ENCODE measurements around the gene SHC3.

DNA sequence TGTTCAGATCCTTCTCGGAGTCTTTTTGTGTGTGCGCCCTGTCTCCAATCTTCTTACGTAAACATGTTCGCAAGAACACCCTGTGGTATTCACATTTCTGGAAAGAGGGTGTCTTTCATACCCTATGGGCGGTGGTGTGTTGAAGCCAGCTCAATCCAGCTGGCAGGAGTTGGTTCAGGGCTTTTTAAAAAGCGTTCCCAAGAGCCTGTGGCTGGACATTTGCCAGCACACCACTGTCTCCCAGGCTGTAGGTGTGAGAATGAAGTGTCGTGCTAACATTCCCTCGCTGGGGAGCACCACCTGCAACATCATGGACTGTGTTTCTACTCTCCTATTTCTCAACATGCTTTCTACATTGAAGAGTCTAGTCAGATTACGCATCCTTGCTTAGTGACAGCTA is 135.6 kb downstream of the SHC3 start:
- TF ChIP-seq, protein P1, sequence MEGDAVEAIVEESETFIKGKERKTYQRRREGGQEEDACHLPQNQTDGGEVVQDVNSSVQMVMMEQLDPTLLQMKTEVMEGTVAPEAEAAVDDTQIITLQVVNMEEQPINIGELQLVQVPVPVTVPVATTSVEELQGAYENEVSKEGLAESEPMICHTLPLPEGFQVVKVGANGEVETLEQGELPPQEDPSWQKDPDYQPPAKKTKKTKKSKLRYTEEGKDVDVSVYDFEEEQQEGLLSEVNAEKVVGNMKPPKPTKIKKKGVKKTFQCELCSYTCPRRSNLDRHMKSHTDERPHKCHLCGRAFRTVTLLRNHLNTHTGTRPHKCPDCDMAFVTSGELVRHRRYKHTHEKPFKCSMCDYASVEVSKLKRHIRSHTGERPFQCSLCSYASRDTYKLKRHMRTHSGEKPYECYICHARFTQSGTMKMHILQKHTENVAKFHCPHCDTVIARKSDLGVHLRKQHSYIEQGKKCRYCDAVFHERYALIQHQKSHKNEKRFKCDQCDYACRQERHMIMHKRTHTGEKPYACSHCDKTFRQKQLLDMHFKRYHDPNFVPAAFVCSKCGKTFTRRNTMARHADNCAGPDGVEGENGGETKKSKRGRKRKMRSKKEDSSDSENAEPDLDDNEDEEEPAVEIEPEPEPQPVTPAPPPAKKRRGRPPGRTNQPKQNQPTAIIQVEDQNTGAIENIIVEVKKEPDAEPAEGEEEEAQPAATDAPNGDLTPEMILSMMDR (IDR thresholded peaks at IDR 0.05 in 2 of 3, conservative IDR thresholded peaks at IDR 0.05 in 1 of 3; ENCODE audit: borderline replicate concordance in 1 of 3, insufficient read depth in 1 of 3, low read depth in 2 of 3, low read length in 2 of 3) = no peak
- TF ChIP-seq EZH2 (IDR thresholded peaks at IDR 0.05) (no peak), CEBPB (IDR thresholded peaks at IDR 0.05; ENCODE audit: low read depth) (no peak), POLR2A (IDR thresholded peaks at IDR 0.05; ENCODE audit: borderline replicate concordance, extremely low read depth, insufficient read depth, insufficient read length) (no peak), SP1 (IDR thresholded peaks at IDR 0.05; ENCODE audit: low read depth) (no peak), RAD21 (IDR thresholded peaks at IDR 0.05; ENCODE audit: low read depth) (no peak)
- TF ChIP-seq, protein P2, sequence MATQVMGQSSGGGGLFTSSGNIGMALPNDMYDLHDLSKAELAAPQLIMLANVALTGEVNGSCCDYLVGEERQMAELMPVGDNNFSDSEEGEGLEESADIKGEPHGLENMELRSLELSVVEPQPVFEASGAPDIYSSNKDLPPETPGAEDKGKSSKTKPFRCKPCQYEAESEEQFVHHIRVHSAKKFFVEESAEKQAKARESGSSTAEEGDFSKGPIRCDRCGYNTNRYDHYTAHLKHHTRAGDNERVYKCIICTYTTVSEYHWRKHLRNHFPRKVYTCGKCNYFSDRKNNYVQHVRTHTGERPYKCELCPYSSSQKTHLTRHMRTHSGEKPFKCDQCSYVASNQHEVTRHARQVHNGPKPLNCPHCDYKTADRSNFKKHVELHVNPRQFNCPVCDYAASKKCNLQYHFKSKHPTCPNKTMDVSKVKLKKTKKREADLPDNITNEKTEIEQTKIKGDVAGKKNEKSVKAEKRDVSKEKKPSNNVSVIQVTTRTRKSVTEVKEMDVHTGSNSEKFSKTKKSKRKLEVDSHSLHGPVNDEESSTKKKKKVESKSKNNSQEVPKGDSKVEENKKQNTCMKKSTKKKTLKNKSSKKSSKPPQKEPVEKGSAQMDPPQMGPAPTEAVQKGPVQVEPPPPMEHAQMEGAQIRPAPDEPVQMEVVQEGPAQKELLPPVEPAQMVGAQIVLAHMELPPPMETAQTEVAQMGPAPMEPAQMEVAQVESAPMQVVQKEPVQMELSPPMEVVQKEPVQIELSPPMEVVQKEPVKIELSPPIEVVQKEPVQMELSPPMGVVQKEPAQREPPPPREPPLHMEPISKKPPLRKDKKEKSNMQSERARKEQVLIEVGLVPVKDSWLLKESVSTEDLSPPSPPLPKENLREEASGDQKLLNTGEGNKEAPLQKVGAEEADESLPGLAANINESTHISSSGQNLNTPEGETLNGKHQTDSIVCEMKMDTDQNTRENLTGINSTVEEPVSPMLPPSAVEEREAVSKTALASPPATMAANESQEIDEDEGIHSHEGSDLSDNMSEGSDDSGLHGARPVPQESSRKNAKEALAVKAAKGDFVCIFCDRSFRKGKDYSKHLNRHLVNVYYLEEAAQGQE (IDR thresholded peaks at IDR 0.05; ENCODE audit: low read depth) = no peak
- TF ChIP-seq, protein P3, sequence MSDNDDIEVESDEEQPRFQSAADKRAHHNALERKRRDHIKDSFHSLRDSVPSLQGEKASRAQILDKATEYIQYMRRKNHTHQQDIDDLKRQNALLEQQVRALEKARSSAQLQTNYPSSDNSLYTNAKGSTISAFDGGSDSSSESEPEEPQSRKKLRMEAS (IDR thresholded peaks at IDR 0.05) = no peak

Data from HCT116 (cell line).